ENCODE measurements around the gene VMP1. TPM values are rescaled to one million over a fixed set of nuclear protein-coding genes. Genes with fewer than 3 reads are reported as not detected.
A peak's percentile ranks its signal among the peaks of the same experiment; 100 is the strongest.

The VMP1 gene
- 100 to 1,000 TPM; 239 to 248 TPM for total RNA-seq

DNA sequence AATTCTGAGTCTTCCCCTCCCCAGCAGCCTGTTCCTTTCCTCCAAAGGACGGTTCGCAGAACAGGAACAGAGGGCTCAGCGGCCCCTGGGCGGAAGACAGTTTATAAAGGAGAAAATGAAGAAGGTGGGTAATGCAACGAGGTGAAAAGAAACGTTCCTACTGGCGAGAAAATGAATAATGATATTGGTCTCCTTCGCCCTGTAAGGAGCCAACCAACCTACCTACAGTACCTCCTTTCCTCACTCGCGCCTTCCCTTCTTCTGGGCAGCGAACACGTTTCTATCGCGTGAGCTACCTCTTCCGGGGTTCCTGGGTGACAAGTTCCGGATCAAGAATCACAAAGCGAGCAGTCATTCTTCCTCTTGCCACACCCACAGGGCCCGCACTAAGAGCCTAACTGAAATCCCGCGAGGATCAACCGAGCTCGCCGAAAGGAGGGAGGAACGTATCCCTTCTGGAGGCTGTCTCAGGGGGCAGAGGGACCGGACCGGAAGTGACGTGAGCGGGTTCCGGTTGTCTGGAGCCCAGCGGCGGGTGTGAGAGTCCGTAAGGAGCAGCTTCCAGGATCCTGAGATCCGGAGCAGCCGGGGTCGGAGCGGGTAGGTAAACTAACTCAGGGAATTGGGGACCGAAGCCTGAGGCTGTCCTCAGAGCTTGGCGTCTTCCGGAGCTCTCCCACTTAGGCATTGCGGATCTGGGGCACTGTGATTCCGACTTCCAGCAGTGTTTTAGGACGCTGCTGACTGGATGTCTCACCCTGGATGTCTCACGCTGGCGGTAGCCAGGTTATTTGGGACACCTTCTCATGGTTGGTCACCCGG, at the start of gene VMP1, which contains the start of gene PTRH2:
TSS of gene VMP1 (plus strand) at position 506 of the 822 bp plus-strand sequence. CDS start 23,793 bp downstream, outside the sequence.
TSS of gene PTRH2 (minus strand) at position 282 of the 822 bp plus-strand sequence. CDS start 9,452 bp downstream, outside the sequence.
- no peak for TF ChIP-seq CTCF (IDR thresholded peaks at IDR 0.05)
- CTCF ChIA-PET, result interaction anchor here (0.6 to 2.2 kb wide), 10 partner anchors 19 to 252 kb away, joined by 3 to 8 read pairs (median 4); no protein-coding TSS in a partner anchor
- peaks cover 46% of the 10 kb centered on the region for H3K4me1 Mint-ChIP-seq (ENCODE audit: low read depth)
- peak within 1 kb of the TSS; percentile 95 for H3K4me3 Mint-ChIP-seq
- POLR2A ChIA-PET, result interaction anchor here (0.6 to 2.8 kb wide), 14 partner anchors 9 to 186 kb away, joined by 3 to 26 read pairs (median 4); partner anchors contain the start of genes CLTC, DHX40, RPS6KB1 and TUBD1
- ATAC-seq, result peak; percentile 99
- peaks cover 38% of the 10 kb centered on the region for H3K36me3 Mint-ChIP-seq (ENCODE audit: low read depth)
- intact Hi-C loops (cut with micrococcal nuclease), result no loop called here
- no peaks in the 10 kb centered on the region for H3K27me3 Mint-ChIP-seq
- DNase-seq, result peak; percentile 97
- H3K9me3 Mint-ChIP-seq, result no peaks in the 10 kb centered on the region
- H3K27ac Mint-ChIP-seq, result peak within 1 kb of the TSS; percentile 97

- peaks cover 26% of the 10 kb centered on the region for H3K4me1 Mint-ChIP-seq (ENCODE audit: low read depth)
- ChIA-PET CTCF (interaction anchor here (0.9 to 1.8 kb wide), 2 partner anchors 8 to 145 kb away, joined by 3 read pairs; no protein-coding TSS in a partner anchor), POLR2A (interaction anchor here (1.2 kb wide), 1 partner anchor 9 kb away, joined by 3 read pairs; no protein-coding TSS in a partner anchor)
- H3K9me3 Mint-ChIP-seq, result no peaks in the 10 kb centered on the region
- H3K27ac Mint-ChIP-seq, result no peak overlapping the region
- no peak for ATAC-seq
- no peak overlapping the region for H3K4me3 Mint-ChIP-seq
- DNase-seq, result no peak
- intact Hi-C loops (cut with micrococcal nuclease), result loop anchor here (5.0 kb wide), 1 partner anchor 36 kb away; no protein-coding TSS in a partner anchor
- no peaks in the 10 kb centered on the region for H3K27me3 Mint-ChIP-seq
- no peak for TF ChIP-seq CTCF (IDR thresholded peaks at IDR 0.05)
- H3K36me3 Mint-ChIP-seq (ENCODE audit: low read depth), result peaks cover 41% of the 10 kb centered on the region
Observed at GRCh38 chr17:59666235-59666634, 41.2 kb upstream of the VMP1 start.

DNA sequence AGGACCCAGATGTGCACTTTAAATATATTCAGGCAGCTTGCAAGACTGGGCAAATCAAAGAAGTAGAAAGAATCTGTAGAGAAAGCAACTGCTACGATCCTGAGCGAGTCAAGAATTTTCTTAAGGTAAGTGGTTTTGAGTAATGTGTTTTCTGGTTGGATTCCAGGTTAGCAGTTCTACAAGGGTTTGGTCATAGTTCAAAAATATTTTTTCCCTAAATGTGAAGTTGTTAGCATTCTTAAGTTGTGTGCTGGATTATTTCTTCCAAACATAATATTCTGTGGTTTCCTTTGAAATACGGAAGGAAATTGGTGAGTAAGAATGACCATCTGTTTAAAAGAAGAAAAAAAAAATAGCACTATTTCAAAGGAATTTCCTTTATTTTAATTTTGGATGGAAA, 38.6 kb upstream of the VMP1 start:
- intact Hi-C loops (cut with micrococcal nuclease), result loop anchor here (5.0 kb wide), 1 partner anchor 33 kb away; no protein-coding TSS in a partner anchor
- Mint-ChIP-seq H3K4me3 (no peak overlapping the region), H3K4me1 (ENCODE audit: low read depth) (peaks cover 31% of the 10 kb centered on the region), H3K36me3 (ENCODE audit: low read depth) (peaks cover 42% of the 10 kb centered on the region), H3K27ac (peak overlapping the region; percentile 57), H3K27me3 (no peaks in the 10 kb centered on the region), H3K9me3 (no peaks in the 10 kb centered on the region)
- CTCF ChIA-PET, result interaction anchor here (0.7 kb wide), 1 partner anchor 656 kb away, joined by 3 read pairs; no protein-coding TSS in a partner anchor
- POLR2A ChIA-PET, result interaction anchor here (0.9 kb wide), 1 partner anchor 14 kb away, joined by 4 read pairs; no protein-coding TSS in a partner anchor
- no peak for ATAC-seq
- no peak for TF ChIP-seq CTCF (IDR thresholded peaks at IDR 0.05)
- DNase-seq, result no peak

DNA sequence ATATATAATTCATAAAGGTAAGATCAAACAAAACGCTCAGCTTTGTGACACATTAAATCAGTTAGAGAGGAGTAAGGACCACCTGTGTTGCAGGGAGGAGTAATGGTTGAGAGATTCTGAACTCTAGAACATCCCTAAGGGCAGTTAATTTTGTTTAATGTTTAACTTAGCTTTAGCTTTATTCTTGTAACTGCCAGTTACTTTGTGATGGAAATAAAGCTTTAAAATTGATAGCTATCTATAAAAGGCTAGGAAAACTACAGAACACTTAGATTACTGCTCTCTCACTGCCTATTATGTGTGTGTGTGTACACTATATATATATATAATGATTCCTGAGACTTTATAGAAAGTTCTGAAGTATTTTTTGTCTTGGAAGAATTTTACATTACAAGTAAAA, 38.0 kb upstream of the VMP1 start:
- ChIA-PET POLR2A (no interaction called here), CTCF (interaction anchor here (0.6 to 2.0 kb wide), 3 partner anchors 13 to 655 kb away, joined by 3 to 9 read pairs (median 3); no protein-coding TSS in a partner anchor)
- intact Hi-C loops (cut with micrococcal nuclease), result loop anchor here (5.0 kb wide), 1 partner anchor 33 kb away; no protein-coding TSS in a partner anchor
- Mint-ChIP-seq H3K4me1 (ENCODE audit: low read depth) (peaks cover 31% of the 10 kb centered on the region), H3K27me3 (no peaks in the 10 kb centered on the region), H3K27ac (peak overlapping the region; percentile 78), H3K4me3 (no peak overlapping the region), H3K9me3 (no peaks in the 10 kb centered on the region), H3K36me3 (ENCODE audit: low read depth) (peaks cover 39% of the 10 kb centered on the region)
- no peak for TF ChIP-seq CTCF (IDR thresholded peaks at IDR 0.05)
- no peak for DNase-seq
- no peak for ATAC-seq

Data from activated CD8-positive, alpha-beta T cell treated with anti-CD3 and anti-CD28 coated beads for 36 hours (primary cell).